HG02981 (cell line): ENCODE data around the gene SVOPL.
"Not testable (repeated sequence)": the region's sequence is repeated elsewhere in the genome, so short reads cannot be mapped to it uniquely, and the experiment has no call there.

Source experiments
- ATAC-seq: cut with Tn5 transposase; IDR thresholded peaks from one replicate; pipeline ENCODE4 v1.9.1; 2021; ENCODE audit warnings: mild to moderate bottlenecking, moderate library complexity; ENCODE audit not compliant: unreplicated experiment

SVOPL gene

DNA sequence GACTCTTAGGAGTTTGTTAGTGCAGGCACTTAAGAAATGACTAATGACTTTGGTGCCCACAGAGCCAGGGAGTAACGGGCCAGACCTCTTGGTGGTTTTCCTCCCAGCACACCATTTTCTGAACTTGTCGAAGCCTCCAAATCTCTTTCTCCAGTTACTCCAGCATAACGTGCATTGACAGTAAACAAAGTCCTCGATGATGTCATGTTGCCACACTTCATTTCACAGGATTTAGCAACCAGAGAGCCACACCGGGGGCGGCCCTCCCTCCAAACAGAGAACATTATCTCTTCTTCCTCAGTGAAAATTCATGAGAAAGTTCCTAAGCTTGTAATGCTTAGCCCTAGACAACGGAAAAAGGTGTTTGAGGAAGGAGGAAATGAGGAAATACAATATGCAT, 4.0 kb upstream of the SVOPL start:
- ATAC-seq: no peak

DNA sequence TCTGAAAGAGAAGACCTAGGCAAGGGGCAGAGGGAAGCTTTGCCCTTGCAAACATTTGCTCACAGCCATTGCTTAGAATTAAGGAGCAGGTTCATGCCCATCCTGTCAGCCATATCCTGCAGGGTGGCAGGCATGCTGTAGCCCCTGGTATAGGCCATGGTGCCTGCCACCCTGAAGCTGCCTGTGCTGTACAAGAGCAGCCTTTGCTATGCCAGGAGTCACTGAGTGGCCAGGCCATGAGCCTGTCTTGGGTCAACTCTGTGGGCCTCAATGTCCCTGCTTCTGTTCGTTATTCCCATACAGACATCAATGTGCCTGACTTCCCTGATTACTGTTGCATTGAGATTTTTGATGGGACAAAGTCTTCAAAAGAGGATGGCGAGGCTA, 368 bp upstream of the SVOPL start:
- no peak for ATAC-seq

DNA sequence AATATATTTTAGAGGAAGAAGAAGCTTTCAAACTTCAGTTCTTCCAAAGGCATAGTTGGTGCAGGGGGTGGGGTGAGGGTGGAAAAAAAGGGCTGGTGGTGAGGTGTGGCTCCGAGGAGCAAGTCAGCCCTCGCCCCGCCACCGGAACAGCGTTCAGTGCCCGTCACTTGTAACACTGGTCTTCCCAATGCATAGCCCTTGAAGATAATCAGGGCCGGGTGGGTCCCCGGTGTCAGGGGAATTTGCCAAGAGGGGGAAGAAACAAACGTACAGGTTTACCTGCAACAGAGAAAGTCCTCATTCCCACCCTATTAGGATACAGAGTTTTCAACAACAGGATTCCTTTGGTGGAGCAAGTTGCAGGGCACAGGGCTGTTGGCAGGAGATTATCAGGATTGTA, 1.5 kb downstream of the SVOPL start:
- ATAC-seq: no peak

DNA sequence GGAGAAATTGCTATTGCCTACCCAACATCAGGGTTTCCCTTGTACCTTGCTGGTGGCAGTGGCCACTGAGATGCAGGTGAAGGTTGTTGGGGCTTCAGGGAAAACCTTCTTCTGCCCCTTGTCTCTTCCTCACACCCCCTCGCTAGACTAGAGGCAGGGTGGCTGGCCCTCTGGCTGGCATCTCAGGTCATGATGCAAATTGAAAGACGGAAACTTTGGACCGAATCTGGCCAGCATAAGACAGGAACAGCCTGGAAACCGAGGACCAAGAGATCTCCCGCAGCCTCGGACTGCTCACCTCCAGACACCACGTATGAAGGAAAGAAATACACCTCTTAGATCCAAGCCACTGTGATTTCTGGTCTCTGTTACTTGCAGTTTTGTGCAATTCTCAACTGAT, 2.9 kb downstream of the SVOPL start:
- ATAC-seq: no peak

DNA sequence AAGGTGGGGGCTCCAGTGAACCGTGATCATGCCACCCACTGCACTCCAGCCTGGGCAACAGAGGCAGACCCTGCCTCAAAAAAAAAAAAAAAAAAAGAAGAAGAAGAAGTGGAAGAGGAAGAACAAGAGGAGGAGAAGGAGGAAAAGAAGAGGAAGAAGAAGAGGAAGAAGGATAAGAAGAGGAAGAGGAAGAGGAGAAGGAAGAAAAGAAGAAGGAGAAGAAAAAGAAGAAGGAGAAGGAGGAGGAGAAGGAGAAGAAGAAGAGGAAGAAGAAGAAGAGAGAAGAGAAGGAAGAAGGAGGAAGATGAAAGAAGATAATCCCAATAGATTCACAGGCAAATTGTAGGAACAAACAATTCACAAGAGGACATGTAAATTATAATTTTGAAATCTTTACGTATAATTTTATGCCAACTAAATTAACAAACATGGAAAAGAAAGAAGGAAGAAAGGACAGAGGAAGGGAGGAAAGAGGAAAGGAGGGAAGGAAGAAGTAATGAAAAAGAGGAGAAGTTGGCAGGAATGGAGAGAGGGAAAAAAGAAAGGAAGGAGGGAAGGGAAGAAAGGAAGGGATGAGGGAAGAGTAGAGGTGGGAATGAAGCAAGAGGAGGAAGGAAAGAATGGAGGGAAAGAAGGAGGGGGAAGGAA, 3.5 kb downstream of the SVOPL start:
- ATAC-seq: no peak

DNA sequence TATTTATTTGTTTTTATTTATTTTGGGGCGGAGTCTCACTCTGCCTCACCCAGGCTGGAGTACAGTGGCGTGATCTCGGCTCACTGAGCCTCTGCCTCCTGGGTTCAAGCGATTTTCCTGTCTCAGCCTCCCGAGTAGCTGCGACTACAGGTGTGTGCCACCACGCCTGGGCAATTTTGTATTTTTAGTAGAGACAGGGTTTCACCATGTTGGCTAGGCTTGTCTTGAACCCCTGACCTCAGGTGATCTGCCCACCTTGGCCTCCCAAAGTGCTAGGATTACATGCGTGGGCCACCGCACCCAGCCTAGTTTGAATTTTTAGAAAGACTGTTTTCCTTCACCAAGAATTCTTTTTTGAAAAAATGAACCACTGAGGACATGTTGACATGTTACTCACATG, 5.4 kb downstream of the SVOPL start:
- ATAC-seq: not testable (repeated sequence)

DNA sequence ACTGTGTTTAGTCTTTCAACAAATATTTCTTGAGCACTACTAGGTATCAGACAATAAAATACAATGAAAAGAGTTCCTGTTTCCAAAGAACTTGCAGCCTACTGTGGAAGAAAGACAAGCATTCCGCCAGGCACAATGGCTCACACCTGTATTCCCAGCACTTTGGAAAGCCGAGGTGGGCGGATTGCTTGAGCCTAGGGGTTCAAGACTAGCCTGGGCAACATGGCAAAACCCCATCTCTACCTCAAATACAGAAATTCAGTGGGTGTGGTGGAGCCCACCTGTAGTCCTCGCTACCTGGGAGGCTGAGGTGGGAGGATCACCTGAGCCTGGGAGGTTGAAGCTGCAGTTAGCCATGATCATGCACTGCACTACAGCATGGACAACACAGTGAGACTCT, 6.1 kb downstream of the SVOPL start:
- no peak for ATAC-seq

DNA sequence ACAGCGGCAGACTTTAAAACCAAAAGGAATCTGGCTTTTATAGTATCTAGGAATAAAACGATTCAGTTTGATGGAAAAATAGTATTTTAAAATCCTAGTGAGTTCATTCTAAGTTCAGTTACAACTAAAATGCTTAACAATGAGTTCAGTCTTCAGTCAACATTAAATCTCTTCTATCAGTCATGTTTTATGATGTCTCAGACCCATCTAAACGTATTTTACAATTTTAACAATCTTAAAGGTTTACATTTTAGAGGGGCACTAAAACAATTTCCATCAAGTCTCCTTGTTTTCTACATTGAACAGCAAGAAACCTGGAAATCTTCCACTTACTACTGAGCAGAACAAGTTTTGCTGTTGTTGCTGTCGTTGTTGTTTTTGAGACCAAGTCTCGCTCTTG, 10.0 kb downstream of the SVOPL start:
- no peak for ATAC-seq

DNA sequence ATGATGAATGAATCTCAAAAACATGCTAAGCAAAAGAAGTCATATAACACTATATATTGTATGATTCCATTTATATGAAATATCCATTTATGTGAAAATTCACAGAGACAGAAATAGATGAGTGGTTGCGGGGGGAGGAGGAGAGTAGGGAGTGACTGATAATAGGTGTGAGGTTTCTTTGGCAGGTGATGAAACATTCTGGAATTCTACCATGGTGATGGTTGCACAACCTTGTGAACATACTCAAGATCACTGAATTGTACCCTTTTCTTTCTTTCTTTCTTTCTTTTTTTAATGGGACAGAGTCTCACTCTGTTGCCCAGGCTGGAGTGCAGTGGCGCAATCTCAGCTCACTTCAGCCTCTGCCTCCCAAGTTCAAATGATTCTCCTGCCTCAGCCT, 10.7 kb downstream of the SVOPL start:
- ATAC-seq: no peak

DNA sequence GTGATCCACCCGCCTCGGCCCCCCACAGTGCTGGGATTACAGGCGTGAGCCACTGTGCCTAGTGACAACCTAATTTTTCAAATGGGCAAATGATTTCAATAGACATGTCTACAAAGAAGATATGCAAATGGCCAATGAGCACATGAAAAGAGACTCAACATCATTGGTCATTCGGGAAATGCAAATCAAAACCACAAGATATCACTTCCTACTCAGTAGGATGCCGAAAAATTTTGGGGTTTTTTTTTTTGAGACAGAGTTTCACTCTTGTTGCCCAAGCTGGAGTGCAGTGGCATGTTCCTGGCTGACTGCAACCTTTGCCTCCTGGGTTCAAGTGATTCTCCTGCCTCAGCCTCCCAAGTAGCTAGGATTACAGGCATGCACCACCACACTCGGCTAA, 13.1 kb downstream of the SVOPL start:
- not testable (repeated sequence) for ATAC-seq

DNA sequence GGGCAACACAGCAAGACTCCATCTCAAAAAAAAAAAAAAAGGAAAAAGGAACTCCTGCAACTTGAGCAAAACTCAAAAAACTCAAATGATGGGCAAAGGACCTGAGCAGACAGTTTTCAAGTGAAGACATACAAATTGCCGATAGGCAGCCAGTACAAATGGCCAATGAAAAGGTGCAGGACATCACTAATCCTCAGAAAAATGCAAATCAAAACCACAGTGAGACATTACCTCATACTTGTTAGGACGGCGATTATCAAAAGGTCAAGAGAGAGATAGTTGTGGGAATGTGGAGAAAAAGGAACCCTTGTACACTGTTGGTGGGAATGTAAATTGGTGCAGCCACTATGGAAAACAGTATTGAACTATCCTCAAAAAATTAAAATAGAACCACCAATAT, 16.8 kb downstream of the SVOPL start:
- no peak for ATAC-seq

DNA sequence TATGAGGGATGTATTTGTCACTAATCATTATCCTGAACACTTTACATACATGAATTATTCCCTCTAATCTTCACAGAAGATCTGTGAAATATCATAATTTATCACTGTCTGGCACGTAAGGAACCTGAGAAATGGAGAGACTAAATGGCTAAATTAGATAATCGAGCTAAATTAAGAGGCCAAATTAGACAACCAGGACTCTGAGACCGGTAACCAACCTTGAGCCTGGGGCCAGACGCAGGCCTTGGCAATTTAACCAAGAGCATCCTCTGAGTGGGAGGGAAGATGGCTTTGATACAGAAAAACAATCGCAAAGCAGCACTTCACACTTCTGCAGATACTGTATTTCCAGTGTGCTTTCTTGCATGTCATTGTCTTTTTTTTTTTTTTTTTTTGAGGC, 21.4 kb downstream of the SVOPL start:
- no peak for ATAC-seq

DNA sequence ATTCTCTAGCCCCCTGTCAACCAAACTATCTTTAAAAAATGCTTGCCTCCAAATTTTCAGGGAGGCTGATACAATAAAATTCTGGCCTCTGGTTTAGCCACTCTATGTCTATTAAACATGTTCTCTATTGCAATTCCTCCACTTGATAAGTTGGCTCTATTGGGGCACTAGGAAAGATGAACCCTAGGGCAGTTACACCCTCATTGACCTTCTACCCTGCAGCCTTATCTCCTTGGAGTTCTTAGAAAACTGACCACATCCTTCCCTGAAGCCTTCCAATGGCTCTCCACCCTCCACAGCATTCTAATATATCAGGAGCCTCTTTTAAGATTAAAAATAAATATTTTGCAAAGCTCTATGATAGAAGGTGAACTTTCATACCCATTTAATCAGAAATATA, 30.6 kb downstream of the SVOPL start:
- ATAC-seq: no peak

DNA sequence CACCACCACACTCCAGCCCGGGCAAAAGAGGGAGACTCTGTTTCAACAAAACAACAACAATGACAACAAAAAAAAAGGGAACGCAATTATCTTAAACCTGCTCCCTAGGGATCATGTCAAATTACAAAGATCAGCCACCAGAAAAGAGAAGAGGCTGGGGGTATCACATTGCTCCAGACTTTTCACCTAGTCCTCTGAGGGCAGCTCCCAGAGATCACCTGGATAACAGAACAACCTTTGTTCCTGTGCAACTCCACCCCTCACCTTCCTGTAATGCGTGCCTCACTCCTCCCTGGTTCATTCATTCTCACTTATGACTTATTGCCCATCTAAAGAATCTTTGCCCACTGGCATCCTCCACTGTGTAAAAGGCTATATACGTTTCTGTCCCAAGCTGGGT, 31.8 kb downstream of the SVOPL start:
- no peak for ATAC-seq

DNA sequence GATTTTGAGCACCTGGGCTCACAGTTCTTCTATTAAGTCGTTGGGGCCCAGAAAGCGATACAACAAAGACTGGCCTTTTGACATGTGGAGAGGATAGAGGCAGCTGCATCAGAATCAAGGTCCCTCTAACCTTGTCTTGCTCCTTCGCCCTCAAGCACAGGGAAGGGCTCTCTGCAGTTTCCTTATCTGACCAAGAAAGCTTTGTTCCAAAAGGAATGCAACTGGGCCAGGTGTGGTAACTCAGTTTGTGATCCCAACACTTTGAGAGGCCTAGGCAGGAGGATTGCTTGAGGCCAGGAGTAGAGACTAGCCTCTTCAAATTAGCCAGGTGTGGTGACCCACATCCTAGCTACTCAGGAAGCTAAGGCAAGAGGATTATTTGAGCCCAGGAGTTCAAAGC, 32.2 kb downstream of the SVOPL start:
- no peak for ATAC-seq

DNA sequence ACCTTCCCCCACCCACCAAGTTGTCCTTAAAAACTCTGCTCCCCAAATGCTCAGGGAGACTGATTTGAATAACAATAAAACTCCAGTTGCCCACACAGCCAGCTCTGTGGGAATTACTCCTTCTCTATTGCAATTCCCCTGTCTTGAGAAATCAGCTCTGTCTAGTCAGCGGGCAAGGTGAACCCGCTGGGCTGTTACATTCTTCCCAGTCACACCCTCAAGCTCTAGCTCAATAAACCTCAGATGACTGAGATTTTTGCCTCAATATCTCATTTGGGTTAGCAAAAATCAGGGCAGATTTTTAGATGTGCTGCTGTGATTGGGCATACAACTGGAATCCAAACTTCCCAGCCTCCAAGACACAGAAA, 32.9 kb downstream of the SVOPL start:
- no peak for ATAC-seq

DNA sequence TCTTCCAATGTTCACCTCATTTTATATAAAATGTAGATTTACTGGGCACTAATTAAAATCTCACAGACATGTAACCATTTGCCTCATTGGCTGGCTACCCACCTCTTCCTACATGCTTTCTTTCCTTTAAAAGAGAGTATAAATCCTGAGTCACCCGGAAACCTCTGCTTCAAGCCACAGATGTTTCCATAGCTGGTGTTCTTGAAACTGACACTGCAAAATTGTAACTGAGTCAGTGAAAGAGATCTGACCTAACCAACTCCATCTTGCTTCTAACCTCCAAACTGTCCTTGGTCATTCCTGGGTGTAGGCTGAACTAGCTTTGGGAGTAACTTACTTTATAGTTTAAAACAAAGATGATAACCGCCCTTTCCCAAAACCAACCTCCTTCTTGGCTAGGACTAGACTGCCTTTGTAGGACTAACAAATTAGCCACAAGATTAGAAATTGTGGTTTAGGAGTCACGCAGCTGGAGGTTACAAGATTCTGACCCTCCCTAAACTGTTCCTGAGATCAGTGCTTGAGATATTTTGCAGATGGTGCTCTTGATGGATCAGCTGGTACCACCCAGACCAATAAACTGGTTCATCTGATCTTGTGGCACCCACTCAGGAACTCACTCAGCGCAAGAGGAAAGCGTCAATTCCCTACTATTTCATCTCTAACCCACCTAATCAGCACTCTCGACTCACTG, 33.5 kb downstream of the SVOPL start:
- ATAC-seq: no peak

DNA sequence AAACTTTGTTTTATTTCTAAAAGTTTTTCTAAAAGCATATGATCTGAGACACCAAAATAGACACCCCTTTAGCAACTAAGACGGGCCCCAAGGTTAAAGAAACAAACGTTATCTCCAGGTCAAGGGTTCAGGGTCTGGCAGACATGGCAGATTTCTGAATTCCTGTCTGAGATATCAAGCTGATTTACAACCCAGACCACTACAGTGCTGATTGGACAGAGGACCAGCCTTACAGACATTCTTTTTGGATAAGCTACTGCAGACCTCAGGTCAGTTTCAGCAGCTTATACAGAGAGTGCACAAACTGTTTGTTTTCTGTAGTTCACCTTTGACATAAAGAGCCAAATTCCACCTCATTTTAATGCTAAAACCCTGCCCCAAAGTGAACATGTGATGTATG, 34.8 kb downstream of the SVOPL start:
- ATAC-seq: no peak

DNA sequence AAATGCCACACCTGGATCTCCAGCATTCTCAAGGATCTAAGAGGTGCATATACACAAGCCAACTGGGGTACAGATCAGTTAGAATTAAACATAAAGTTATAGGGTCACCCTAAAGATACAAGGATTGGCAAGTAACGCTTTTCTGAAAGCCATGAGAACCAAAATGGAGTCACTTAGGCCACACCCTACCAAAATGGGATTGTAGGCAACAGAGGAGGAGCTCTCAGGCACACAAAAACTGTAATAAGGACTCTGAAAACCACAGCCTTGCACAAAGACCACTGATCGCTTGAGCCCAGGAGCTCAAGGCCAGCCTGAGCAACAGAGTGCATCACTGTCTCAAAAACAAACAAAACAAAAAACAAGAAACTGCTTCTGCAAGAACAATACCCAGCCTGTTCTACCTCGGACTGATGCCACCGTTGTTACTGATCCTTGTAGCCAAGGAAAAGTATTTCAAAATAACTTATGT, 35.5 kb downstream of the SVOPL start:
- no peak for ATAC-seq

DNA sequence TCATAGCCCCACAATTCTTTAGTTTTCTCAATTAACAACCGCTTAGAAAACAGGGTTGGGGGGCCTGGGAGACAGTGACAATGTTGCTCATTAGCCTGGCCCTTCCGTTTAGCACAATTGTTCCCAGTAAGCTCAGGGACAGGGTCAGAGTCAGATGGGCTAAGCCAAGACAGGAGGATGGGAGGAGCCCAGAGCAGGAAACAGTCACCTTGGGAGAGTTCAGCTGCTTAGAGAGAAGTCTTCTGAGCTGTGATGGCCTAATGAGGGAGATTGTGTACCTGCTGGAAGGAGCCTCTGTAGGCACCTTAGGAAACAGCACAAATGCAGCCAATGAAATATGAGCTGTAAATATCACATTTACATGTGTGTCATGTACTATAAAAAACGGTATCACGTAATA, 35.9 kb downstream of the SVOPL start:
- ATAC-seq: no peak

DNA sequence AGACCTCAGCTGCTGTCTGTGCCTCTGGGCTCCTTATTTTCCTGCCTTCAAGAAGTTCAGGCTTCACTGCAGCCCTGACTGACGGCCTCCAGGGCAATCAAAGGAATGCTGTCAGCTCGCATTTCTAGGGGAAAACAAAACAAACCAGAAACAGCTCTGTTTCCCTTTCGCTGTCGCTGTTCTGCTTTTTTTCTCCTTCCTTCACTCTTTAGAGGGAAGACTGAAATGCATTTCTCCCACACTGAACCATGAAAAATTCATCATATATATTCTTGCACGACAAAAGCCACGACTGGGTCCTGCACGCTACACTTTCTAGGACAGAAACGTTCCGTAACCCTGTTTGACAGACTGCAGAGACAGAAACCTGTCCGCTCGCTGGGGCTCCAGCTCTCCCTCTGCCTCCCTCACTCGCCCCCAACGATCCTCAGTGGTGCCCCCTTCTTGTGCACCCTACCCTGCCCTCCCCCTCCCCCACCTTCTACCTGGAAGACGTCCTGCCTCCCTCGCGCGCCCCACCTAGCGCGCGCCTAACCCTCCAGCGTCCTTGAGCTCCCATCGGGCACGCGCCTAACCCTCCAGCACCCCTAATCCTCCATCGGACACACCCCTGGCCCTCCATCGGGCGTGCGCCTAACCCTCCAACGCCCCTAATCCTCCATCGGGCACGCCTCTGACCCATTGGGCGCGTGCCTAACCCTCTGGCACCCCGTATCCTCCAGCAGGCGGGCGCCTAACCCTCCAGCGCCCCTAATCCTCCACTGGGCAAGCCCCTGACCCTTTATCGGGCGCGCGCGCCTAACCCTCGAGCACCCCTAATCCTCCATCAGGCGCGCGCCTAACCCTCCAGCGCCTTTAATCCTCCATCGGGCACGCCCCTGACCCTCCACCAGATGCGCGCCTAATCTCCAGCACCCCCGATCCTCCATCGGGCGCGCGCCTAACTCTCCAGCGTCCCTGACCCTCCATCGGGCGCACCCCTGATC, 37.1 kb downstream of the SVOPL start:
- ATAC-seq: no peak

DNA sequence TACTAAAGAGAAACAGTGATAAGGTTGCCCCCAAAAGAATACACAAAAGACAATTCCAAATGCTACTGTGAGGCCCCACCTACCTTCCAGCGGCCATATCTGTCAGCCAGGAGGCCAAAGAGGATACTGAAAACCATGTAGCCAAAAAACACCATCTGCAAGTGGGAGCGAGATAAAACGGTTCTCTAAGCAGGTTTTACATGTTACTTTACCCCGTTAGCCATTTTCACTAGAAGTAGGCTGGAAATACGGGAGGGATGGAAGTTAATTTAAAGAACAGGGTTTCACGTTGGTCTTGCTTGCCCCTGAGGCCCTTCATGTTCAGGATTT, 38.2 kb downstream of the SVOPL start:
- ATAC-seq: no peak
